Esophagus mucosa (tissue), 1 donor: ENCODE results near the gene GTF3C1. TPM values are rescaled to one million over a fixed set of nuclear protein-coding genes. Genes with fewer than 3 reads are reported as not detected.
A peak's percentile ranks its signal among the peaks of the same experiment; 100 is the strongest.
"Not testable (repeated sequence)": the region's sequence is repeated elsewhere in the genome, so short reads cannot be mapped to it uniquely, and the experiment has no call there.

ENCODE experiments used
- ATAC-seq: fragments of 200-7000 bp; cut with Tn5 transposase; one replicate; pipeline ENCODE4 v1.9.1; 2020
- total RNA-seq: library from RNA; stranded (reverse); gene quantifications from one replicate; pipeline ENCODE4 v1.2.4, GENCODE V29; 2023
- donor health status: DM: yes; HTN: yes; CAD: no.

Gene GTF3C1
- total RNA-seq, 1 donor from 2014 or later: 103 TPM

GRCh38 chr16:27461483-27462171 is 88.1 kb downstream of the GTF3C1 start:
- ATAC-seq: no peak

DNA sequence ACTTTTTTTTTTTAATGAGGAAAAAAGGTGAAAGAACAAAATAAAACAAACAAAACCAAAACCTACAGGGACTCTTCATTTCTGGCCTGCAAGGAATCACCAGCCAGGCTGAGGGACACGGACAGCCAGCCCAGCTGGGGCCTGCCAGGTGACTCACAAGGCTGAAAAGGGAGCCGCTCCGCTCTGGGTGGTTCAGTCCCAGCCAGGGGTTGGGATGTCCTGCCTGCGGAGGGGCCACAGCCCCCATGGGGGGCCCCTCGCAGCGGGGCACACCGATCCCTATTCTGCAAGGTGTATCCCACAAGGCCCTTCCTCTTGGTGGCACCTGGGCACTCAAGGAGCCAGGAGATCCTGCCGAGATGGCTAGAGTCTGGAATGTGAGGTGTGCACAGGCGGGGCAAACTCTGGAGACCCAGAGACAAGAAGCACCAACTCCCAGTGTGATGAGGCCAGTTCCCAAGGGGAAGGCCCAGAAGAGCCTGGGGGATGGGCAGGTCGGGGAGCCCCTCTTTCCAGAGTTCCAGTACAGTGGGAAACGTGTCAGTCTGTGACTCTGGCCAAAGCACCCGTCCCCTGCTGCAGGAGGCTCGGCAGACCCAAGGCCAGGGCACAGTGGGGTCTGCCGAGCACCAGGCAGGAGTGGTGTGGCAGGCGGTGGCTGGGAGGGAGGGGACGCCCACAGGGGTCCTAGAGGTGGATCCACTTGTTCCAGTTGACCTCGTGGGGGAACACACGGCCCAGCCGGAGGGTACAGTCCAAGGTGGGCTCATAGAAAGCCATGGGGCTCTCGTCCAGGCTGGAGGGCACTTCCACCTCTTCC is 88.8 kb downstream of the GTF3C1 start:
- peak; percentile 35 for ATAC-seq

- ATAC-seq: no peak
These were observed 89.5 kb downstream of the GTF3C1 start for GRCh38 chr16:27460213-27460612.

DNA sequence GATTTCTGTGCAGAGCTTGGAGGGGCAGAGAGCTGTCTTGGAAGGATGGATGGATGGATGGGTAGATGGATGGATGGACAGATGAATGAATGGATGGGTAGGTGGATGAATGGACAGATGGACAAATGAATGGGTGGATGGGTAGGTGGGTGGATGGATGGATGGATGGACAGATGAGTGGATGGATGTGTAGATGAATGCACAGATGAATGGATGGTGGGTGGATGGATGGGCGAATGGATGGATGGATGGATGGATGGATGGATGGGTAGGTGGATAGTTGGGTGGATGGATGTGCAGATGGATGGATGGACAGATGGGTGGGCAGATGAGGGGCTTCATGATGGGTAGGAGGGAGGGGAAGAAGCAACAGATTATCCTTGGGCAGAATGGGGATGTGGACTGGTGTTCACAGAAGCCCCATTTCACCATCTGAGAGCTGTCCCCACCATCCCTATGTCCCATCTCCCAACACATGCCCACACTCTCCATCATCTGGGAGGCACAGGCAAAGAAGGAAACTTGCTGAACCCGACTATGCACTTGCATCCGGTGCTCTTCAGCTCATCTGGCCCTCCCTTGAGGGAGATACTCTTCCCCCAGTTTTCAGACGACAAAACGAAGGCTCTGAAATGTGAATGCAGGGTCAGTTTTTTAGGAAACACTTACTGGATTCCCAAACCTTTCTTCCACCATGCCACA is 90.6 kb downstream of the GTF3C1 start:
- ATAC-seq: no peak

- peak; percentile 51 for ATAC-seq
These were observed 91.5 kb downstream of the GTF3C1 start for GRCh38 chr16:27458258-27458657.

GRCh38 chr16:27457605-27457900 is 92.2 kb downstream of the GTF3C1 start:
- not testable (repeated sequence) for ATAC-seq

DNA sequence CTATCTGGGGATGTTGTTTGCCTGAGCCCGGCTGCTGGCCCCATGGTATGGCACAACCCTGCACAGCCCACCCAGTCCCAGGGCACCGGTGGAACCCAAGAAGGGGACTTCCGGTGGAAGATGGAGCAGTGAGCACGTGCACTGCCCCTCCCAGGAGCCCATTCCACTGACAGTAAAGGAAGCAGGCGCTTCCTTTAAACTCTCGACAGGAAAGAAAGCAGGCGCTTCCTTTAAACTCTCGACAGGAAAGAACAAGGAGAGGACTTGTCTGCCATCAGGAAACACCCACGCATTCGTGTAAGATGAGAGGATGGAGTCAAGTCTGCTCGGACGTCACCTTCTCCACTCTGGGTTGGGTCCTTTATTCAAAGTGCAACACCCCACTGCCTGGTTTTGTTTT is 94.0 kb downstream of the GTF3C1 start:
- ATAC-seq: no peak

DNA sequence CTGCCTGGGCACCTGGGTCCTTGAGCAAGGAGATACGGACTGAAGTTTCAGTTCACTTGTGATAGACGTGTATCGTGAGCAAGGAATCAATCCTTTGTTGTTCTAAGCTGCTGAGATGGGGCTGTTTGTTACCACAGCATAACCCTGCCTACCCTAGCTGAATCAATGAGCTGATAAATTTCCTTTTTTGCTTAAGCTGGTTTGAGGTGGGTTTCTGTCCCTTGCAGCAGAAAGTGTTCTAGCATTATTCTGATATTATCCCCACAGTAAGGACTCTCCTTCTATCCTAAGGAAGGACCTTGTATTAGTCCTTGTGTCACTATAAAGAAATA is 96.3 kb downstream of the GTF3C1 start:
- ATAC-seq: no peak

GRCh38 chr16:27452569-27453493 is 96.9 kb downstream of the GTF3C1 start:
- no peak for ATAC-seq

GRCh38 chr16:27450196-27450549 is 99.5 kb downstream of the GTF3C1 start:
- no peak for ATAC-seq

DNA sequence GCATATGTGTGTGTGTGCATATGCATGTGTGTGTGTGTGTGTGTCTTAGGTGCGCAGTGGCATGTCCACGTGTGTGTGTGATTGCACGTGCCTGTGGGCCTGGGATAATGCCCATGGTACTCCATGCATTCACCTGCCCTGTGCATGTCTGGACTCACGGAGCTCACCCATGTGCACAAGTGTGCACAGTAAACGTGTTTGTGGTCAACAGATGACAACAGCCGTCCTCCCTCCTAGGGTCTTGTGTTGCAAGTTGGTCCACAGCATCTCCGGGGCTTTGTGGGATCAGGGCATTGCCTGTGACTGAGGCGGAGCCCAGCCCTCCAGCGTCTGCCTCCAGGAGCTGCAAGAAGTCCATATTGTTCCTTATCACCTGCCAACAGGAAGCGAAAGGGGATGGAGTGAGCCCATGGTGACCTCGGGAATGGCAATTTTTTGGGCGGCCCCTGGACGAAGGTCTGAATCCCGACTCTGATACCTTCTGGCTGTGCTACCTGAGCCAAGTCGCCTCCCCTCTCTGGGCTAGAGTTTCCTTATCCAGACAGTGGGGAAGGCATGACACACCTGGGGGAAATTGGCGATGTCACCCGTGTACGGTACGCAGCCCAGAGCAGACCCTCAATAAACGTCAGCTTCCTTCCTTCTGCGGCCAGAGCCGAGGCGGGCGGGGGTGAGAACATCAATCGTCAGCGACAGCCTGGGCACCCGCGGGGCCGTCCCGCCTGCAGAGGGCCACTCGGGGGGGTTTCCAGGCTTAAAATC is 100.1 kb downstream of the GTF3C1 start:
- peak; percentile 5 for ATAC-seq

DNA sequence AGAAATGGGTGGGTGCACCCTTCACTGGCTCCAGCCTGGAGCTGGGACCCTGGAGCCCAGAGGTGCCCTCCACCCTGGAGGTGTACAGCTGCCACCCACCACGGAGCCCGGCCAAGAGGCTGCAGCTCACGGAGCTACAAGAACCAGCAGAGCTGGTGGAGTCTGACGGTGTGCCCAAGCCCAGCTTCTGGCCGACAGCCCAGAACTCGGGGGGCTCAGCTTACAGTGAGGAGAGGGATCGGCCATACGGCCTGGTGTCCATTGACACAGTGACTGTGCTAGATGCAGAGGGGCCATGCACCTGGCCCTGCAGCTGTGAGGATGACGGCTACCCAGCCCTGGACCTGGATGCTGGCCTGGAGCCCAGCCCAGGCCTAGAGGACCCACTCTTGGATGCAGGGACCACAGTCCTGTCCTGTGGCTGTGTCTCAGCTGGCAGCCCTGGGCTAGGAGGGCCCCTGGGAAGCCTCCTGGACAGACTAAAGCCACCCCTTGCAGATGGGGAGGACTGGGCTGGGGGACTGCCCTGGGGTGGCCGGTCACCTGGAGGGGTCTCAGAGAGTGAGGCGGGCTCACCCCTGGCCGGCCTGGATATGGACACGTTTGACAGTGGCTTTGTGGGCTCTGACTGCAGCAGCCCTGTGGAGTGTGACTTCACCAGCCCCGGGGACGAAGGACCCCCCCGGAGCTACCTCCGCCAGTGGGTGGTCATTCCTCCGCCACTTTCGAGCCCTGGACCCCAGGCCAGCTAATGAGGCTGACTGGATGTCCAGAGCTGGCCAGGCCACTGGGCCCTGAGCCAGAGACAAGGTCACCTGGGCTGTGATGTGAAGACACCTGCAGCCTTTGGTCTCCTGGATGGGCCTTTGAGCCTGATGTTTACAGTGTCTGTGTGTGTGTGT is 100.9 kb downstream of the GTF3C1 start:
- peak; percentile 14 for ATAC-seq

DNA sequence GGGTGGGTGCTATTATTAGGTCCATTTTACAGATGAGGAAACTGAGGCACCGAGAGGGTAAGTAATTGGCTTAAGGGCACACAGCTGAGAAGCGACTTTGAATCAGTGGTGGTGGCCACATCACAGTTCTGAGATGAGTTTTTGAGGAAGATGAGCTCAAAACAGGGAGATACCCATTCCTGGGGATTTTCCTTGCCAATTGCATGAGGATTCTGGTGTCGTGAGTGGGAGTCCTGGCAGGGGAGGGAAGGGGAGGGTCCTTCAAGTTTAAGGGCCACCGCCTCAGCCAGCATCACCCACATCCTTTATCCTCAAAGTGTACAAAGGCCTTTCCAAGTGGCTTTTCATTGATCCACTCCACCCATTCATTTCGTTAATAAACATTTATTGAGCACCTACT is 102.4 kb downstream of the GTF3C1 start:
- no peak for ATAC-seq

DNA sequence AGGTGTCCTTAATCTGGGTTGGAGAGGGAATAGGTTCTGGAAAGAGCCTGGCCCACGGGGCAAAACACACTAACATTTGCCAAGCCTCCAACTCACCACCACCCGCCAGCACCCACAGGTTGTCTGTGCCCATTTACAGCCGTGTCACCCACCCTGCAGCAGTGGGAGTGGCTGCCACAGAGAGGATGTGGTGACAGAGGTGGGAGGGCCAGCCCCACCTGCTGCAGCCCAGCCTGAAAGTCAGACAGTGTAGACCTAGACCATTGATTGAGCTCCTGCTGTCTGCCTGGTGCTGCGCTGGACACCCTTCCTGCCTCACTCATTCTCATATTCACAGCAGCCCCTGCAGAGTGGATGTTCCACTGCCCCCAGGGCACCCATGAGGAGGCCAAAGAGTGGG is 103.0 kb downstream of the GTF3C1 start:
- no peak for ATAC-seq

DNA sequence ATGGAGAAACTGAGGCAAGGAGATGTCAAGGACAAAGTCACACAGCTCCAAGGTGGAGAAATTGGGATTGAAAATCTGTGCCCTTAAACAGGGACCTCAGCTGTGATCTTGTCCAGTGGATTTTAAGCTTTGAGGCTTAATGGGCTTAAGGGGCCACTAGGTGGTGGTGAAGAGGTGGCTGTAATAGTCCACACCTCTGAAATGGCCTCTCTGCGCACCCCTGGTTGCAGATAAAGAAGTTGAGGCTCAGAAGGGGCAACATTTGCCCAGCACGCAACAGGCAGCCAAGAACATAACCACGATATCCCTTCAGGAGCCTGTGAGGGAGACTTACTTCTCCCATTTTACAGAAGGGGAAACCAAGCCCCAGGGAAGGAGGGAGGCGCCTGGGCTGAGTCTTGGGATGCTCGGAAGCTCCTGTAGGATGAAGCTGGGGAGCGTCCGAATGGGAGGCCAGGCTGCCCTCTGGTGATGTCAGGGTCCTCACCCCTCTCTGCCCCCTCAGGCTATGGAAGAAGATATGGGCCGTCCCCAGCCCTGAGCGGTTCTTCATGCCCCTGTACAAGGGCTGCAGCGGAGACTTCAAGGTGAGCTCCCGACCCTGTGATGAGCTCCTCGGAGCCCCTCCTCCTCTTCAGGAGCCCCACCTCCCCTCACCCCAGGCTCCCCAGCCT is 104.1 kb downstream of the GTF3C1 start:
- ATAC-seq: no peak

DNA sequence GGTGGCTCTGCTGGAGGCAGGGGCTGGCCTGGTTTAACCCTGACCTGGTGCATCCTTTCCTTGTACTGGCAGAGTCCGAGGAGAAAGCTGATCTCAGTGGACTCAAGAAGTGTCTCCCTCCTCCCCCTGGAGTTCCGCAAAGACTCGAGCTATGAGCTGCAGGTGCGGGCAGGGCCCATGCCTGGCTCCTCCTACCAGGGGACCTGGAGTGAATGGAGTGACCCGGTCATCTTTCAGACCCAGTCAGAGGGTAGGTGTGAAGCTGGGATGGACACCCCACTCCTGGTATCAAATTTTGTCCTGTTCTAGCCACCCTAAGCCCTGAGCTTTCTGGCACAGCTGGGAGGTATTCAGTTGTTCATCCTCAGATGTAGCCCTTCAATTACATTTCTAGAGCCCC is 105.2 kb downstream of the GTF3C1 start:
- ATAC-seq: no peak

DNA sequence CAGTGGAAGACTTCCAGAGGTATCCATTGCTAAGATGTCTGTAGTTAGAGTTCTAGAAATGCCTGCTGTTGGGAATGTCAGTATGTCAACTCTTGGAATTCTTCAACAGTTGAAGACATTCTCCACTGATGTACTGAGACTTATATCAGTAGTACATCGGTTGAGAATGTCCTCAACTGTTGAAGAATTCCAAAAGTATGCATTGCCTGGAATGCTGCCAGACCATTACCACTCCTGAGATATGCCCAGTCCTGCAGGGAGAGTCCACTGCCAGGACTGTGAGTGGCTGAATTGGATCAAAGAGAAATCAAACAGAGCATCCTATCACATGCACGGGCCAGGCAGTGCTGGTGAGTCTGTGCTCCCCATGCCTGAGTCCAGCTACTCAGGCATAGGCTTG is 105.7 kb downstream of the GTF3C1 start:
- ATAC-seq: no peak

- ATAC-seq: no peak
These were observed 107.7 kb downstream of the GTF3C1 start for GRCh38 chr16:27441998-27442397.

DNA sequence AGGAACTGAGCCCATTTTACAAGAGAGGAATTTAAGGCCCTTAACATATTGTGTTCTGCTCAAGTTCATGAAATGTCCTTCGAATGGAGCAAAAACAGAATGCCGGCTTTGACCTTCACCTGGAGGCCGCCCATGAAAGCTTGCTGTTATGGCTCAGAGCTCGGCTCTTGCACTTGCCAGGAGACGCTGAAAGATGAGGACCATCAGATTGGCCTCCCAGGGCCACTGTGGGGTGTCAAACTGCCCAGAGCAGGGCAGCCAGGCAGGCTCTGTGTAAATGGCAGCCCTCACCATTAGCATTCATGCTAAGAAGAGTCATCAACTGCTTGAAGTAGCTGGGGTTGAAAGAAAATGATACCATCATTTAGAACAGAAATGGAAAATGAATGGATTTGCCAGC is 108.4 kb downstream of the GTF3C1 start:
- ATAC-seq: no peak

DNA sequence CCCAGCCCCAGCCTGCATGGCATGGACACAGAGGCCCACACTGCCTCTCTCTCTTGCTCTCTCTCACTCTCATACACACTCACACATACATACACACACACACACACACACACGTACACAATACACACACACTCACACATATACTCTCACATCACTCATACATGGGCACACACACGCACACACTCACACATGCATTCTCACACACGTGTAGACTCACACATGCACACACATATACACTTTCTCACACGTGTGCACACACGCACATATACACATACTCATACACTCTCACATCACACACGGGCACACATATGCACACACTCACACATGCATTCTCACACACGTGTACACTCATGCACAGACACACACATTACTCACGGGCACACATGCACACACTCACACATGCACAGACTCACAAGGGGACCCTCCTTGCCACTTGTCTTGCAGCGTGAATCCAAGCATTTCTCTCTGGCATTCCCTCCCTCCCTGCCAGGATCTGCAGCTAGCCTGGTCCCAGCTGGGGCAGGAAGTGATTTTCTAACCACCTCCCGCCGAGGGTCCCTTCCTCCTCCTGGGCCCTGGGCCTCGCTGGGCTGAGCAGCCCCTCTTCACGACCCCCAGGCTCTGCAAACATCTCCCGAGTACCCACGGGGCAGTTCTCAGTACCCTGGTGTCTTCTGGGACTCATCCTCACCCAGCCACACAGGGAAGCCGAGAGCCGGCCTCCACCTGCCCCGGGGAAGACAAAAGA is 110.3 kb downstream of the GTF3C1 start:
- ATAC-seq: no peak
